ENCODE data around the gene KCNG2. TPM values are rescaled to one million over a fixed set of nuclear protein-coding genes. Genes with fewer than 3 reads are reported as not detected.
A peak's percentile ranks its signal among the peaks of the same experiment; 100 is the strongest.

The KCNG2 gene
- total RNA-seq, 4 donors from 2014 or later: 0.55 TPM; not detected in 3

DNA sequence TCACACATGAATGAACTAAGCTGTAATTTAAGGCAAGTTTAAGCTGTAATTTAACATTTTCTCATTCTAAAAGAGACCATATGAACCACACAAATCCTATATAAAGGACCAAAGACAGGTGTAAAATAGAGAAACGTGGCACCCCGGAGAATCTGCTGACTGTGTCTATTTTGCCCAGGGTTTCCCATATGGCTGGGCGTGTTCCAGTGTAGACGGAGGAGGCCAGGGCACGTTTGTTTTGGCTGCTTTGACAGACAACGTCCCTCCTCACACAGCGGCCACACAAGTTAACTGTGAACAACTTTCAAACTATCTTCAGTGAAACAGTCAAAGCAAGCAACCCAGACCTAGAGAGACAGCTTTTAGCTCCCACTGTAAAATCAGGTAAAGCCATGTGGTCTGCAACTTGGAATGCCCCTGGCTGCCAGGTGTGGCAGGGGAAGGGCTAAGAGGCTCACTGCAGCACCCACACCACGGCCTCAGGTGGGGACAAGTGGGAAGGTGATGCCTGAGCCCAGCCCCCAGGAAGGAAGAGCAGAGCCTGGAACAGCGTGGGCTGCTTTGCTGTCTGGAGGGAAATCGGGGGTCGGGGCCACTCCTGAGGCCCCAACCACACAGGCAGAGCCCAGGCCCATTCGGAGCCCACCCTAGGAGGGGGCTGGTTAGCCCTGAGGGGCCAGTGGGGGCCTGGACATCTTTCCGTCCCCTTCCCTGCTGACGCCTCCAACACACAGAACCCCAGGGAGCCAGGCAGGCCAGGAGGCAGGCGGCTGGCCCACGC lies 113.0 kb downstream of the KCNG2 start:
- TF ChIP-seq POLR2A (IDR thresholded peaks at IDR 0.05) (no peak), CTCF (IDR thresholded peaks at IDR 0.05 in 4 of 5, conservative IDR thresholded peaks at IDR 0.05 in 1 of 5) (no peak)
- in situ Hi-C loops (cut with MboI; ENCODE audit: low sequenced_read_pairs in 4 of 4) (no loop called here), intact Hi-C loops (cut with DNase I; ENCODE audit: low total_unique reads) (loop anchor here (5.0 kb wide), 1 partner anchor 37 kb away; no protein-coding TSS in a partner anchor)
- H3K4me1 ChIP-seq: peaks cover 21 to 23% of the 10 kb centered on the region in 2 donors
- no peak for DNase-seq
- H3K27ac ChIP-seq: peak overlapping the region in 1 of 4 donors; percentile 85
- no peak for ATAC-seq
- no peaks in the 10 kb centered on the region for H3K9me3 ChIP-seq
- no peaks in the 10 kb centered on the region for H3K27me3 ChIP-seq
- peaks cover 0 to 7% of the 10 kb centered on the region in 2 donors for H3K36me3 ChIP-seq
- H3K4me3 ChIP-seq: no peak overlapping the region

- TF ChIP-seq POLR2A (IDR thresholded peaks at IDR 0.05) (no peak), CTCF (IDR thresholded peaks at IDR 0.05 in 4 of 5, conservative IDR thresholded peaks at IDR 0.05 in 1 of 5) (no peak)
- ATAC-seq (peak; percentile 13 to 43), DNase-seq (peak in 1 of 2 donors; percentile 53)
- Histone ChIP-seq H3K4me1 (peaks cover 21 to 23% of the 10 kb centered on the region in 2 donors), H3K27ac (peak overlapping the region; percentile 43 to 85 (median 61)), H3K4me3 (no peak overlapping the region), H3K9me3 (no peaks in the 10 kb centered on the region), H3K27me3 (no peaks in the 10 kb centered on the region), H3K36me3 (peaks cover 0 to 9% of the 10 kb centered on the region in 2 donors)
- intact Hi-C loops (cut with DNase I; ENCODE audit: low total_unique reads) (loop anchor here (5.0 kb wide), 1 partner anchor 36 kb away; no protein-coding TSS in a partner anchor), in situ Hi-C loops (cut with MboI; ENCODE audit: low sequenced_read_pairs in 4 of 4) (no loop called here)
These were observed 113.9 kb downstream of the KCNG2 start for GRCh38 chr18:79911344-79912270.

DNA sequence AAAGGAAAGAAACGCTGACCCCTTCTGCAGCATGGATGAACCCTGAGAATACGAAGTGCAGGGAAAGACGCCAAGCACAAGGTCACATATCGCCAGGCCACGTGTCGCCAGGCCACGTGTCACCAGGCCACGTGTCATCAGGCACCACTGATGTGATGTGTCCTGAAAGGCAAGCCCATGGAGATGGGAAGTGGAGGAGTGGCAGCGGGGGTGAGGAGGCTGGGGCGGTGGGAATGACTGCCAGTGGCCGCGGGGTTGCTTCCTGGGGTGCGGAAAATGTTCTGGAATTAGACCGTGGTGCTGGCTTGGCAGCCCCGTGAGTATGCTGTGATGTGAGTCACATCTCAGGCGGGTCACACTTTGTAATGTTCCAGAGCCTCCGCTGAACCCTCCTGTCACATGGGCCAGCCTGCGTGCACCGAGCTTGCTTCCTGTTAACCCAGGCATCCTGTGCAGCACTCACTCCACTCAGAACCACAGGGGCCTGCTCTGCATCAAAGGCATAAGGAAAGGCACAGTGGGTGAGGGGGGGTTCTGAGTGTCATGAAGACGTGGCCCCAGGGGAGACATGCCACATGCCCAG lies 114.8 kb downstream of the KCNG2 start:
- DNase-seq: peak; percentile 64 to 82
- no peak overlapping the region for H3K4me3 ChIP-seq
- intact Hi-C loops (cut with DNase I; ENCODE audit: low total_unique reads) (loop anchor here (5.0 kb wide), 1 partner anchor 35 kb away; no protein-coding TSS in a partner anchor), in situ Hi-C loops (cut with MboI; ENCODE audit: low sequenced_read_pairs in 4 of 4) (no loop called here)
- peaks cover 0 to 16% of the 10 kb centered on the region in 2 donors for H3K36me3 ChIP-seq
- peak overlapping the region; percentile 43 to 85 (median 61) for H3K27ac ChIP-seq
- peaks cover 21 to 23% of the 10 kb centered on the region in 2 donors for H3K4me1 ChIP-seq
- TF ChIP-seq CTCF (IDR thresholded peaks at IDR 0.05 in 4 of 5, conservative IDR thresholded peaks at IDR 0.05 in 1 of 5) (no peak), POLR2A (IDR thresholded peaks at IDR 0.05) (no peak)
- H3K27me3 ChIP-seq: no peaks in the 10 kb centered on the region
- H3K9me3 ChIP-seq: no peaks in the 10 kb centered on the region
- ATAC-seq: peak; percentile 77 to 92

- in situ Hi-C loops (cut with MboI; ENCODE audit: low sequenced_read_pairs in 4 of 4) (no loop called here), intact Hi-C loops (cut with DNase I; ENCODE audit: low total_unique reads) (loop anchor here (5.0 kb wide), 1 partner anchor 34 kb away; no protein-coding TSS in a partner anchor)
- Histone ChIP-seq H3K36me3 (peaks cover 0 to 16% of the 10 kb centered on the region in 2 donors), H3K4me3 (no peak overlapping the region), H3K9me3 (no peaks in the 10 kb centered on the region), H3K27ac (peak overlapping the region; percentile 43 to 85 (median 61)), H3K4me1 (peaks cover 21 to 23% of the 10 kb centered on the region in 2 donors), H3K27me3 (no peaks in the 10 kb centered on the region)
- DNase-seq (peak in 1 of 2 donors; percentile 8), ATAC-seq (peak in 1 of 2 donors; percentile 3)
- TF ChIP-seq POLR2A (IDR thresholded peaks at IDR 0.05): no peak
- no peak for TF ChIP-seq CTCF (IDR thresholded peaks at IDR 0.05 in 4 of 5, conservative IDR thresholded peaks at IDR 0.05 in 1 of 5)
These were observed 115.5 kb downstream of the KCNG2 start for GRCh38 chr18:79912994-79913831.
